22Rv1 (cell line): ENCODE measurements around the gene COL9A3.

ENCODE experiments used
- ZFX ChIP-seq: fragments of 450-650 bp; IDR thresholded peaks from 2 replicates; pipeline ENCODE4 v1.6.1; 2017; ENCODE audit warnings: antibody characterized with exemption, borderline replicate concordance
- TF ChIP-seq, protein P1 (sequence below): fragments of 450-650 bp; IDR thresholded peaks from 2 replicates; pipeline ENCODE4 v1.5.1; 2017; ENCODE audit warnings: mild to moderate bottlenecking

DNA sequence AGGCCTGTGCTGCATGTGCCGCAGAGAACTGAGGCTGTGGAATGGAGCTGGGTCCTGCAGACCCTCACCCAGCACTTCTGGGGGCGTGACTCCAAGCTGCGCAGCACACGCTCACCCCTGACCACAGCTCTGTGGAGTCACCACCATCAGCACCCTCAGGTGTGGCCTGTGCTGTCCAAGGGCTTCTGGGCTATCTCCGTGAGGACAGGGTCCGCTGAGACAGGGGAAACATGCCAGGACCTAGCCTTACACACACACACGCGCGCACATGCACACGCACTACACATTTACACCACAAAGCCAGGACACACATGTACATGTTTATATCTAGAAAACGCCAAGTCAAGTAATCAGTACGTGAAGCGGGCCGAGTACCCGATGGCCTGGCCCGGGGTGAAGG lies 71.6 kb downstream of the COL9A3 start:
- TF ChIP-seq, protein P1, sequence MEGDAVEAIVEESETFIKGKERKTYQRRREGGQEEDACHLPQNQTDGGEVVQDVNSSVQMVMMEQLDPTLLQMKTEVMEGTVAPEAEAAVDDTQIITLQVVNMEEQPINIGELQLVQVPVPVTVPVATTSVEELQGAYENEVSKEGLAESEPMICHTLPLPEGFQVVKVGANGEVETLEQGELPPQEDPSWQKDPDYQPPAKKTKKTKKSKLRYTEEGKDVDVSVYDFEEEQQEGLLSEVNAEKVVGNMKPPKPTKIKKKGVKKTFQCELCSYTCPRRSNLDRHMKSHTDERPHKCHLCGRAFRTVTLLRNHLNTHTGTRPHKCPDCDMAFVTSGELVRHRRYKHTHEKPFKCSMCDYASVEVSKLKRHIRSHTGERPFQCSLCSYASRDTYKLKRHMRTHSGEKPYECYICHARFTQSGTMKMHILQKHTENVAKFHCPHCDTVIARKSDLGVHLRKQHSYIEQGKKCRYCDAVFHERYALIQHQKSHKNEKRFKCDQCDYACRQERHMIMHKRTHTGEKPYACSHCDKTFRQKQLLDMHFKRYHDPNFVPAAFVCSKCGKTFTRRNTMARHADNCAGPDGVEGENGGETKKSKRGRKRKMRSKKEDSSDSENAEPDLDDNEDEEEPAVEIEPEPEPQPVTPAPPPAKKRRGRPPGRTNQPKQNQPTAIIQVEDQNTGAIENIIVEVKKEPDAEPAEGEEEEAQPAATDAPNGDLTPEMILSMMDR = no peak
- no peak for TF ChIP-seq ZFX
